GM13976 (cell line): ENCODE data around the gene PEF1.
A peak's percentile ranks its signal among the peaks of the same experiment; 100 is the strongest.

ENCODE experiments used
- DNase-seq: peaks from one replicate; pipeline ENCODE4 v3.0.0; 2012; ENCODE audit warnings: low spot score
- CTCF ChIP-seq: IDR thresholded peaks from 2 replicates; pipeline ENCODE4 v1.5.1; 2012; ENCODE audit warnings: borderline replicate concordance, mild to moderate bottlenecking; ENCODE audit not compliant: insufficient read depth; ENCODE audit errors: extremely low read depth, missing control alignments, control extremely low read depth
- in situ Hi-C: fragments of 300-500 bp; cut with MboI; formaldehyde crosslinking; loops from one replicate; pipeline ENCODE4 v1.12.0; 2022; ENCODE audit warnings: low sequenced_read_pairs, mixed read lengths, inconsistent platforms; ENCODE audit not compliant: unreplicated experiment

The PEF1 gene

DNA sequence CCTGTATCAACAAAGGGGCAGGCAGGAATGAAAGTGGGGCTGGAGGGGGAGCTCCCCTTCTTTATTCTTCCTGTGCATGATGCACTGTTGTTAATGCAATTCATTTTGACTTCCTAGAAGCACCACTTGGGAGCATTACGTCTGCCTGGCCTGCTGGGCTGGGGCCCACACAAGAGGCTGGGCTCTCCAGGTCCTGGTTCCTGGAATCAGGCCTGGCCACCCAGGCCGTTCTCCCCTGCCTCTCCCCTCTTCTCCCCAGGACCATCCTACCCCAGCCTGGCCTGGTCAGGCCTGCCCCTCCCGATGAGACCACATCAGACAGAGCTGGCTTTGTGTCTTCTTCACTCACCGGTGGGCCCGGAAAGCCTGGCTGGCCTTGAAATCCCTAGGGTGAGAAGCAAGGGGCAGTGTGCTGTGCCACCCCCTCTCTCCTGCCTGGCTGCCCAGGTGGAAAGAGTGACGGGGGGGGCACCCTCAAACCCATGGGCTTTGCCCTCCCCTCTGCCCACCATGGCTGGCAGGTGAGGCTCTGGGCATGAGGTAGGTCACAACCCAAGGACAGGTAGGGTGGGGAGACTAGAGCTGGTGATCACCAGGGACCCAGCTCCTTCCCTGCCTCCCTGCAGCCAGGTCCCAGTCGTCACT lies 20.7 kb upstream of the PEF1 start:
- TF ChIP-seq CTCF = no peak
- in situ Hi-C loops = loop anchor here (10.0 to 25.0 kb wide), 2 partner anchors 129 to 297 kb away; no protein-coding TSS in a partner anchor
- DNase-seq = no peak

DNA sequence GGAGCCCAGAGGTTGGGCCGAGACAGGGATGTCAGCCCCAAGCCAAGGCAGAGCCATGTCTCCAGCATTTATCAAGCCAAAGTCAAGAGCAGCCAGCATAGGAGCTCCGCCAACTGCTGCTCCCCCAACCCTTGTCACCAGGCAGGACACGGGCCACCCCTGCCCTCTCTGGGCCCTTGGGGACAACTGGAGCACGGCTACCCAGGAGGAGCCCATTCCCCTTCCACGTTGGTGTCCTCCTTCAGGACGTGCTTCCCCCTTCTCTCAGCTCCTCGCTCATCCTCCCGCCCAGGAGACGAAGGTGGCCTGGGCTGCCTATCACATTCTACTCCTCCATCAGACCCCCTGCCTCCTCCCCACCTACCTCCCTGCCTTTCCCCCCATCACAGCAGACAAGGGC lies 19.9 kb upstream of the PEF1 start:
- in situ Hi-C loops = loop anchor here (10.0 to 25.0 kb wide), 2 partner anchors 130 to 298 kb away; no protein-coding TSS in a partner anchor
- no peak for TF ChIP-seq CTCF
- no peak for DNase-seq

DNA sequence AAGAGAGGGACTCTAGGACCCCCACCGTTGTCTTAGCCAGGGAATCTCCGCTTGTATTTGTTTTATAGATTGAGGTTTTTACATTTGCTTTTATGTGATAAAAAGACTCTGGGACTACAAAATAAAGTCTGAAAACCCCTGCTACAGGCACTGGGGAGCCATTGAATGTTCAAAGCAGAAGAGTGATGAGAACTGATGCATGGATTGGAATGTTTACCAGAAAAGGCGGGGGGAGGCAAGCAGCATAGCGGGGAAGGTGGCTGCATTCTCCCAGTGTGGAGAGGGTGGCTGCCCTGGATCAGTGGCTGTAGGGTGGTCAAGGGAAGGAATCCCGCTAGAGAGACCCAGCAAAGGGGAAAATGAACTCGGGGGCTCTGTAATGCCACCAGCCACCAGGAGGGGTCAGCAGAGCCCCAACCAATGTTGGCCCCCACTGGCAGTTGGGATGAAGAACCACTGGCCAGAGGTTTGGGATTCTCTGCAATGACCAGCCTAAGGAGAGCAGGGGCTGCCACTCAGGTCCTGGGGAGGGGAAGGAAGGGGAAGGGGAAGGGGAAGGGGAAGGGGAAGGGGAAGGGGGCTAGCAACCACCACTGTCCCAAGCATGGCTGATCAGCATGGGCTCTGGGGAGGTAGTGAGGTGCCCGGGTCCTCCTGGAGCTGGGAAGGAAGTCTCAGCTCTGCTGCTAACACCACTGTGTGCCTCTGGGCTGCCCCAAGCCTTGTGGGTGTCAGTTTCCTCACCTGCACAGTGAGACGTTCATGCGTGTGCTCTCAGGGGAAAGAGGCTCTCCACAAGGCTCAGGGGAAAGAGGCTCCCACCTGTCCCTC lies 19.2 kb upstream of the PEF1 start:
- in situ Hi-C loops = loop anchor here (10.0 to 25.0 kb wide), 2 partner anchors 131 to 298 kb away; no protein-coding TSS in a partner anchor
- peak; percentile 94 for TF ChIP-seq CTCF
- peak; percentile 88 for DNase-seq

- DNase-seq = no peak
- TF ChIP-seq CTCF = no peak
- in situ Hi-C loops = loop anchor here (10.0 to 25.0 kb wide), 2 partner anchors 132 to 300 kb away; no protein-coding TSS in a partner anchor
Measured at GRCh38 chr1:31662463-31662862, 17.8 kb upstream of the PEF1 start.

DNA sequence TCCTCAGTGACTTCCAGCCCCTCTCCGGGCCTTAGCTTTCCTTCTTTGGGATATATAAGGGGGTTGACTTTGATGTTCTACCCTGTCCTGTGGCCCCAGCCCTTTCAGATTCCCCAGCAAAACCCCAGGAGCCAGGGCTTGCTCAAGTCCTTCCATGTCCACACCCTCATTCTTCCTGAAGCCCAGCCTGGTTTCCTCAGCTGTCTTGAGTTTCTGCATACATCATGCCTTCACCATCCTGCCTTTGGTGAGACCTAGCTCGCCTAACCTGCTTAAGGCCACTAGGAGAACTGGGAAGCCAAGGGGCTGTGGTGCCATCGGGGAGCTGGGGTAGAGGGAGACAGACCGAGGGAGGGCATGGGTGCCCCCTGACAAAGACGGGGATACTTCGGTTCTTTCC lies 17.2 kb upstream of the PEF1 start:
- in situ Hi-C loops = loop anchor here (10.0 to 25.0 kb wide), 2 partner anchors 133 to 300 kb away; no protein-coding TSS in a partner anchor
- no peak for DNase-seq
- TF ChIP-seq CTCF = no peak

DNA sequence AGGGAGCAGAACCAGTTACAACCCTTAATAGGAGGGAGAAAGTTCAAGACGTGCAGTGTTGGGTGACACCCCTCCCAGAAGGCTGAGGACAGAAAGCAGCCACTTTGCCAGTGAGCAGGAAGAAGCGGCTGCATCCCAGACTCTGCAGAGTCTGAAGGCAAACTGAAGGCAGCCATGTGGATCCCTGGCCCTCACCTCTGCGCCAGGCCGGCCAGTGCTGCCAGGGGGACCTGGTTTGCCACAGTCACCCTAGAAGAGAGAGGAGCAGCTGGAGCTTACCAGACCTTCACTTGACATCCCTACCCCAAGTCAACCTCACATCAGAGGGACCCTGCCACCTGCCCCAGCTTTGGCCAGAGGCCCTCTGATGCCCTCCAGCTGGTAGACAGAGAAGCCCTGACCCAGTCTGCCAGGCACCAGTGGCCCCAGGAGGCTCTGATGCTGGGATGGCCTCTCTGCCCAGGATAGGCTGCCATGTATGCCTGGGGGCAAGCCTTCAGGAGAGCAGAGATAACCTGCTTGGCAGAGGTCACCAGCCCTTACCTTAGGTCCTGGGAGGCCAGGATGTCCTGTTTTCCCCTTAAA lies 16.3 kb upstream of the PEF1 start:
- in situ Hi-C loops = loop anchor here (10.0 to 25.0 kb wide), 2 partner anchors 134 to 301 kb away; no protein-coding TSS in a partner anchor
- no peak for DNase-seq
- no peak for TF ChIP-seq CTCF
